Hindlimb muscle (tissue), 1 donor: Measurements from ENCODE around the gene CT45A9. TPM values are rescaled to one million over a fixed set of nuclear protein-coding genes. Genes with fewer than 3 reads are reported as not detected.
"Not testable (repeated sequence)": the region's sequence is repeated elsewhere in the genome, so short reads cannot be mapped to it uniquely, and the experiment has no call there.

Experiments
- DNase-seq: peaks from one replicate; pipeline ENCODE4 v3.0.0-alpha.2; 2013
- polyA plus RNA-seq: library from polyadenylated mRNA; unstranded; fragments of 120-200 nt; gene quantifications from one replicate; pipeline ENCODE4 v1.2.1, GENCODE V29; 2013; ENCODE audit not compliant: insufficient read length

The CT45A9 gene, protein sequence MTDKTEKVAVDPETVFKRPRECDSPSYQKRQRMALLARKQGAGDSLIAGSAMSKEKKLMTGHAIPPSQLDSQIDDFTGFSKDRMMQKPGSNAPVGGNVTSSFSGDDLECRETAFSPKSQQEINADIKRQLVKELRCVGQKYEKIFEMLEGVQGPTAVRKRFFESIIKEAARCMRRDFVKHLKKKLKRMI
- polyA plus RNA-seq, result not detected

DNA sequence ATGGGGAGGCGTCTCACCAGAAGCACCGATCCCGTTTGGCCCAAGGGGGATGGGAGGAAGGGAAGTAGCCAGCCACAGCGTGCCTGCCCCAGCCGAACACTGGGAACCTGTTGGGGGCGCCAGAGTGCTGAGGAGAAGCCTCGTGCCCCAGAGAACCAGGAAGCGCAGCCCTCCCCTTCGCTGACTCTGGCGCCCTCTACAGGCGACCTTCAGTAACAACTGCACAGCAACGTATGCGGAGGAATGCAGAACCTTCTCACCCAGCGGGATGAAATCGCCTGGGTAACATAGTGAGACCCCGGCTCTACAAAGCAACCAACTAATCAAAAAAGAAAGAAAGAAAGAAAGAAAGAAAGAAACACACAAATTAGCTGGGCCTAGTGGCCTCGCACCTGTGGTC is at the start of gene CT45A9:
TSS of gene CT45A9 (minus strand) at position 101 of the 400 bp plus-strand sequence. CDS start 3,751 bp downstream, outside the sequence.
- DNase-seq, result not testable (repeated sequence)

DNA sequence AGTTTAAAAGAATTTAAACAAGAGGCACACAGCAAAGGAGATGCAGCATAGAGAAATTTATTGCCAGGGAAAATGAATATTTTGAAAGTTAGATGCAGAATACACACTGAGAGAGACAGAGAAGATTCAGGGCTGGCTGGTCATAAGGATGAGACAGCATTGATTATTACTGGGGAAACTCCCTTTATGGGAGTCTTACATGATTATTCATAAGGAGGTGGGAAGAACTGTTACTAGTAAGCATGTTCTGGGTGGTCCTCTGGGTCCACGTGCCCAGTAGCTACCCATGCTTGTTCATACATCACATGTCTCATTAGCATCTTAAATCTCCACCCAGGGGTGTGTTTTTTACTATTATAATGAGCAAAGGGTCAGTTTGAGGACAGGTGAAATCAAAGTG is 48.9 kb upstream of the CT45A9 start:
- DNase-seq, result not testable (repeated sequence)

DNA sequence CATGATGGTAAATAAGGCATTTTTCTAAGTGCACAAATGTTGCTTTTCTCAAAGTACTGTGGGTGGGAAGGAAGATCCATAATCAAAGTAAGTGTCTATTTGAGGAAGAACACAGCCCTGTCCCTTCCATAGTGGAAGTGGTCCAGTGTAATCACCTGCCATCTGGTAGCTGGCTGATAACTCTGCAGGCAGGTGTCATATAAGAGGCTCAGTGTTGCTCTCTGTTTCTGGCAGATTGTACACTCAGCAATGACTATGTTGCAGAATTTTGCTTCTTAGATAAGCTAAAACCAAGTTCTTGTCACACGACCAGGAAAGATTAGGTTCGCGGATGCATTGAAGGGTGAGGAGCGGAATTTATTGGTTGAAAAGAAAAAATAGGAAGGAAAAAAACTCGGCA is 42.8 kb upstream of the CT45A9 start:
- DNase-seq, result no peak

DNA sequence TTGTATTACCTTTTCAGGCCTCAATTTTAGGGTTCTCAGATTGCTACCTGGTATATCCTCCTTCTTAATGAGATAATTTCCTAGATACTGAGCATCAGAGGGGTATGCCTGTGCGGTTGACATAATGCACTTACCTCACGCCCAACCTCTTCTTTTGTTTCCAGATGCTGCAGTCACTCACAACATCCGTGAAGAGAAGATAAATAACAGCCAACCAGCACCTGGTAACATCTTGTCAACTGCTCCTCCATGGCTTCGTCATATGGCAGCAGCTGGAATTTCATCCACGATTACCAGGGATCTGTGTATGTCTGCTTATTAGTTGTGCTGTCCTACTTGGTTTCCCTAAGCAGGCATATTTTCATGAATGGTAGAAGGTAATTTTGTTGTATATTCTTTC is 38.6 kb upstream of the CT45A9 start:
- DNase-seq, result no peak

DNA sequence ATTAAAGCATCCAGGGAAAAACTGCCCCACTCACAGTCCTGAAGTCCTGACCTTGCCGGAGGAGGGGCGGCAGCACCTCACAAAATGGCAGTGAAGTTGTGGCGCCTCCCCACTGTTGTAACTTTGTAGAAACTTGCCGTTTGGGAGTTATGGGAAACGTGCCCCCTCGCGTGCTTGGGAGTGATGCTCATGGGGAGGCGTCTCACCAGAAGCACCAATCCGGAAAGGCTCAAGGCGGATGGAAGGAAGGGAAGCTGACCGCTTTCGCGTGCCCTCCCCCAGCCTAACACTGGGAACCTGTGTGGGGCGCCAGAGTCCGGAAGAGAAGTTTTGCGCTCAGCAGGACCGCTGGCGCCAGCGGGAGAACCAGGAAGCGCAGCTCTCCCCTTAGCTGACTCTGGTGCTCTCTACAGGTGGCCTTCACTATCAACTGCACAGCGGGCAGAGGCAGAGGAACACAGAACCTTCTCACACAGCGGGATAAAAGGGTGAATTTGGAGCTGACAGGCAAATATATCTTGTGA is 21.7 kb upstream of the CT45A9 start, which contains the start of the genes CT45A10 and SAGE1:
TSS of gene CT45A10 (minus strand) at position 151 of the 524 bp plus-strand sequence. CDS start 8,100 bp downstream, outside the sequence.
TSS of gene SAGE1 (plus strand) at position 423 of the 524 bp plus-strand sequence. CDS start 2,527 bp downstream, outside the sequence.
- DNase-seq, result no peak

DNA sequence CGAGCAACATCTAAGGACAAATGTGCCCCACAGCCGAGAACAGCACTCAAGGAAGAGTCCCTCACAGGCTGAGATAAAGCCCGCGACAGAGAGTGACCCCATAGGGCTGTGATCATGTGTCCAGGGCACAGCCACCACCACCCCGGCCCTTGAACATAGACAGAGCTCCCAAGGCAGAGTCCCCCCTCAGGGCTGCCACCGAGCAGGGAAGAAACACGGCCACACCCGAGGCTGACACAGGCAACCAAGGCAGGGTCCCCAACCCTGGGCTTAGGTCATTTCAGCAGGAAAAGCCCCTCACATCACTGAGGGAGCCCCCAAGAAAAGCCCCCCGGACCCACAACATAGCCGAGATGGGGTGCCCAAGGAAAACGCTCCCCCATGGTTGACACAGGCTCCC is 21.2 kb upstream of the CT45A9 start:
- no peak for DNase-seq

DNA sequence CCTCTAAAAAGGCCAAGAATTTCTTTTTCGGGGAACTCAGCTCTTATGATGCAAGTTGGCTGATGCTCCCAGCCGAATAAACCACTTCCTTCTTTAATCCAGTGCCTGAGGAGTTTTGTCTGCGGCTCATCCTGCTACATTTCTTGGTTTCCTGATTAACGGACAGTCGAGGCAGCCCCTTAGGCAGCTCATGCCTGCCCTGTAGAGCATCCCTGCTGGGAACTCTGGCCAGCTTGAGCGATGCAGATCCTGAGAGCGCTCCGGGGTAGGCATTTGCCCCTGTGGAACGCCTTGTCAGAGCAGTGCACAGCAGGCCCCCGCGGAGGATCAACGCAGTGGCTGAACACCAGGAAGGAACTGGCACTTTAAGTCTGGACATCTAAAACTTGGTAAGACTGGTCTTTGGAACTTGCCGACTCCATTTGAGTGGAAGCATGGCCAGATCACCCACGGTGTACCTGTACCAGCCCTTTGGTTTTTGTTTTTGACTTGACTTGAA is 18.5 kb upstream of the CT45A9 start:
- DNase-seq, result no peak

DNA sequence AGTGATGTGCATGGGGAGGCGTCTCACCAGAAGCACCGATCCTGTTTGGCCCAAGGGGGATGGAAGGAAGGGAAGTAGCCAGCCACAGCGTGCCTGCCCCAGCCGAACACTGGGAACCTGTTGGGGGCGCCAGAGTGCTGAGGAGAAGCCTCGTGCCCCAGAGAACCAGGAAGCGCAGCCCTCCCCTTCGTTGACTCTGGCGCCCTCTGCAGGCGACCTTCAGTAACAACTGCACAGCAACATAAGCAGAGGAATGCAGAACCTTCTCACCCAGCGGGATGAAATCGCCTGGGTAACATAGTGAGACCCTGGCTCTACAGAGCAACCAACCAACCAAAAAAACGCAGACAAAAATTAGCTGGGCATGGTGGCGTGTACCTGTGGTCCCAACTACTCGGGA is 17.4 kb upstream of the CT45A9 start:
- DNase-seq, result not testable (repeated sequence)

DNA sequence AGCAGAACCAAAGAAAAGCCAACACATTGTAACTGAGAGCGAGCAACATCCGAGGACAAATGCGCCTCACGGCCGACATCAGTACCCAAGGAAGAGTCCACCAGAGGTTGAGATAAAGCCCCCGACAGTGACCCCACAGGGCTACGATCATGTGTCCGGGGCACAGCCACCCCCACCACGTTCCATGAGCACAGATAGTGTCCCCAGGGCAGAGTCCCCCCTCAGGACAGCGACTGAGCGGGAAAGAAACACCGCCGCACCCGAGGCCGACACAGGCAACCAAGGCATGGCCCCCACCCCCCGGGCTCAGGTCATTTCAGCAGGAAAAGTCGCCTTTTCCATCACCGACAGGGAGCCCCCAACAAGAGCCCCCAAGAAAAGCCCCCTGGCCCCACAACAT is 16.6 kb upstream of the CT45A9 start:
- not testable (repeated sequence) for DNase-seq

DNA sequence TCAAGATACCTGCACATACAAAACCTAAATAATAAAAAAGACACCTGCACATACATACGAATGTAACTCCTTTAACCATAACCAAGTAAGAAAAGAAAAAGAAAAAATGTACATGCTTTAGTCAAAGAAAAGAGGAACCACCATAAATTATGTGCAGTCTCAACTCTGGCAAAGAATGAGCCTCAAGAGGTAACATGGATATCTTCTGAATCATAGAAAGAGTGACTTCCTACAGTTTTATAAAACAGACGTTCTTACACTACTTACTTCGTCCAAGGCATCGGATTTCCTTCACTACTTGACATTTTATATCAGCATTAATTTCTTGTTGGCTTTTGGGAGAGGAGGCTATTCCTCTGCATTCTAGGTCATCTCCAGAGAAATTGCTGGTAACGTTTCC is 11.1 kb upstream of the CT45A9 start:
- DNase-seq, result not testable (repeated sequence)

DNA sequence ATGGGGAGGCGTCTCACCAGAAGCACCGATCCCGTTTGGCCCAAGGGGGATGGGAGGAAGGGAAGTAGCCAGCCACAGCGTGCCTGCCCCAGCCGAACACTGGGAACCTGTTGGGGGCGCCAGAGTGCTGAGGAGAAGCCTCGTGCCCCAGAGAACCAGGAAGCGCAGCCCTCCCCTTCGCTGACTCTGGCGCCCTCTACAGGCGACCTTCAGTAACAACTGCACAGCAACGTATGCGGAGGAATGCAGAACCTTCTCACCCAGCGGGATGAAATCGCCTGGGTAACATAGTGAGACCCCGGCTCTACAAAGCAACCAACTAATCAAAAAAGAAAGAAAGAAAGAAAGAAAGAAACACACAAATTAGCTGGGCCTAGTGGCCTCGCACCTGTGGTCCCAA is 17.2 kb downstream of the CT45A9 start, which contains the start of gene CT45A8:
TSS of gene CT45A8 (minus strand) at position 101 of the 400 bp plus-strand sequence. CDS start 3,755 bp downstream, outside the sequence.
- not testable (repeated sequence) for DNase-seq

DNA sequence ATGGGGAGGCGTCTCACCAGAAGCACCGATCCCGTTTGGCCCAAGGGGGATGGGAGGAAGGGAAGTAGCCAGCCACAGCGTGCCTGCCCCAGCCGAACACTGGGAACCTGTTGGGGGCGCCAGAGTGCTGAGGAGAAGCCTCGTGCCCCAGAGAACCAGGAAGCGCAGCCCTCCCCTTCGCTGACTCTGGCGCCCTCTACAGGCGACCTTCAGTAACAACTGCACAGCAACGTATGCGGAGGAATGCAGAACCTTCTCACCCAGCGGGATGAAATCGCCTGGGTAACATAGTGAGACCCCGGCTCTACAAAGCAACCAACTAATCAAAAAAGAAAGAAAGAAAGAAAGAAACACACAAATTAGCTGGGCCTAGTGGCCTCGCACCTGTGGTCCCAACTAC is 34.4 kb downstream of the CT45A9 start, which contains the start of gene CT45A7:
TSS of gene CT45A7 (minus strand) at position 101 of the 400 bp plus-strand sequence. CDS start 3,747 bp downstream, outside the sequence.
- not testable (repeated sequence) for DNase-seq

DNA sequence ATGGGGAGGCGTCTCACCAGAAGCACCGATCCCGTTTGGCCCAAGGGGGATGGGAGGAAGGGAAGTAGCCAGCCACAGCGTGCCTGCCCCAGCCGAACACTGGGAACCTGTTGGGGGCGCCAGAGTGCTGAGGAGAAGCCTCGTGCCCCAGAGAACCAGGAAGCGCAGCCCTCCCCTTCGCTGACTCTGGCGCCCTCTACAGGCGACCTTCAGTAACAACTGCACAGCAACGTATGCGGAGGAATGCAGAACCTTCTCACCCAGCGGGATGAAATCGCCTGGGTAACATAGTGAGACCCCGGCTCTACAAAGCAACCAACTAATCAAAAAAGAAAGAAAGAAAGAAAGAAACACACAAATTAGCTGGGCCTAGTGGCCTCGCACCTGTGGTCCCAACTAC is 51.7 kb downstream of the CT45A9 start, which contains the start of gene CT45A2:
TSS of gene CT45A2 (minus strand) at position 101 of the 400 bp plus-strand sequence. CDS start 3,747 bp downstream, outside the sequence.
- not testable (repeated sequence) for DNase-seq

Other genes with a start within 250 kb of the CT45A9 start
- not detected for gene CT45A1, start 158.2 kb downstream of the CT45A9 start, polyA plus RNA-seq
- 0.22 TPM for gene CT45A3, start 103.6 kb downstream of the CT45A9 start, polyA plus RNA-seq
- 0.31 TPM for gene CT45A5, start 86.3 kb downstream of the CT45A9 start, polyA plus RNA-seq
- not detected for gene CT45A6, start 69.0 kb downstream of the CT45A9 start, polyA plus RNA-seq
- gene CT45A2, start 51.8 kb downstream of the CT45A9 start, polyA plus RNA-seq, result not detected
- not detected for gene CT45A7, start 34.5 kb downstream of the CT45A9 start, polyA plus RNA-seq
- not detected for gene CT45A8, start 17.3 kb downstream of the CT45A9 start, polyA plus RNA-seq
- not detected for gene CT45A10, start 21.6 kb upstream of the CT45A9 start, polyA plus RNA-seq
- not detected for gene SAGE1, start 21.9 kb upstream of the CT45A9 start, polyA plus RNA-seq
- gene MMGT1, start 102.2 kb upstream of the CT45A9 start, polyA plus RNA-seq, result 17.8 TPM
- gene SLC9A6, start 113.6 kb upstream of the CT45A9 start, polyA plus RNA-seq, result 7.7 TPM